Measurements from ENCODE around the gene DYNC2LI1.
"Not testable (repeated sequence)": the region's sequence is repeated elsewhere in the genome, so short reads cannot be mapped to it uniquely, and the experiment has no call there.

Gene DYNC2LI1

GRCh38 chr2:43773876-43774613 is at the start of gene DYNC2LI1:
Gene DYNC2LI1, plus strand, starts transcription at chr2:43774039. Its CDS starts 100 bp downstream, at chr2:43774139.
- DNase-seq = peak; percentile 60

- no peak for DNase-seq
These were observed 48.9 kb upstream of the DYNC2LI1 start for GRCh38 chr2:43724728-43725526.

- no peak for DNase-seq
These were observed 48.1 kb upstream of the DYNC2LI1 start for GRCh38 chr2:43725711-43726246.

GRCh38 chr2:43726961-43727633 is 46.7 kb upstream of the DYNC2LI1 start:
- DNase-seq = not testable (repeated sequence)

GRCh38 chr2:43727634-43728014 is 46.2 kb upstream of the DYNC2LI1 start:
- no peak for DNase-seq

GRCh38 chr2:43729491-43730174 is 44.2 kb upstream of the DYNC2LI1 start:
- no peak for DNase-seq

- no peak for DNase-seq
These were observed 42.6 kb upstream of the DYNC2LI1 start for GRCh38 chr2:43731211-43731610.

- no peak for DNase-seq
These were observed 37.2 kb upstream of the DYNC2LI1 start for GRCh38 chr2:43736637-43737036.

GRCh38 chr2:43737097-43737854 is 36.6 kb upstream of the DYNC2LI1 start:
- no peak for DNase-seq

GRCh38 chr2:43737855-43738254 is 36.0 kb upstream of the DYNC2LI1 start:
- no peak for DNase-seq

GRCh38 chr2:43738257-43738656 is 35.6 kb upstream of the DYNC2LI1 start:
- no peak for DNase-seq

GRCh38 chr2:43743706-43744105 is 30.1 kb upstream of the DYNC2LI1 start:
- DNase-seq = no peak

- no peak for DNase-seq
These were observed 28.4 kb upstream of the DYNC2LI1 start for GRCh38 chr2:43745457-43745856.

GRCh38 chr2:43748333-43748732 is 25.5 kb upstream of the DYNC2LI1 start:
- DNase-seq = no peak

- no peak for DNase-seq
These were observed 24.3 kb upstream of the DYNC2LI1 start for GRCh38 chr2:43749583-43749982.

GRCh38 chr2:43751476-43751990 is 22.3 kb upstream of the DYNC2LI1 start:
- no peak for DNase-seq

GRCh38 chr2:43752302-43752701 is 21.5 kb upstream of the DYNC2LI1 start:
- no peak for DNase-seq

- DNase-seq = no peak
These were observed 19.7 kb upstream of the DYNC2LI1 start for GRCh38 chr2:43754180-43754579.

GRCh38 chr2:43758739-43759138 is 15.1 kb upstream of the DYNC2LI1 start:
- no peak for DNase-seq

- DNase-seq = no peak
These were observed 14.6 kb upstream of the DYNC2LI1 start for GRCh38 chr2:43759195-43759594.

- DNase-seq = no peak
These were observed 11.6 kb upstream of the DYNC2LI1 start for GRCh38 chr2:43762286-43762685.

GRCh38 chr2:43763091-43763490 is 10.7 kb upstream of the DYNC2LI1 start:
- DNase-seq = no peak

Data from activated CD4-positive, alpha-beta T cell treated with anti-CD3 and anti-CD28 coated beads for 1 hour (primary cell).